GM18873 (cell line): ENCODE results near the gene ZNF865.

Experiments used
- ATAC-seq: cut with Tn5 transposase; IDR thresholded peaks from one replicate; pipeline ENCODE4 v1.9.1; 2021; ENCODE audit warnings: mild to moderate bottlenecking, moderate library complexity, moderate number of reproducible peaks; ENCODE audit not compliant: unreplicated experiment, low FRiP score

Gene ZNF865

DNA sequence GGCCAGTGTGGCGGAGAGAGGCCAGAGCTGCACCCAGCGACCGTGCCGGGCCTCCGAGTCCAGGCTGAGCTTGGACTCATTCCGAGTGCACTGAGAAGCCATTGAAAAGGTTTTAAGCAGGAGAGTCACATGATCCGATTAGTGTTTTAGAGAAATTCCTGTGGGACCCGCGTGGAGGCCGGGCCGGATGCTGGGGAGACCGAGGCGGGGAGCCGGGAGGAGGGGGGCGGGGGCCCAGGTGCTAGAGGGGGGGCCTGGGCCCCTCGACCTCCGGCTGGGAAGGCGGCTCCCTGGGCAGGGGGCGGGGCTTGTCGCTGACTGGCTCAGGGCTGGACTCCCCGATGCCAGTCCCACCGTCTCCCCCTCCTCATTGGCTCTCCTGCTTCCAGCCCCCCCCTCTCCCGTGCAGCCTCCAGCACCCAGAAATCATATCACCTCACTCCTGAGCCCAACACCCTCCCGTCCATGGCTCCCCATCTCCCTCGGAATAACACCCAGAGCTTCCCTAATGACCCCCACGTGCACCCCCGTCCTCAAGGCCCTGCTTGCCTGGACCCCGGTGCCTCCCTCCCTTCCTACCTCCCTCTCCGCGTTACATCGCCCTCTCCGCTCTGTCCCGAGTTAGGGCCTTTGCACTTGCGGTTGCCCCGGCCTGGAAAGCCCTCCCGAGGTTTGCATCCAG is 19.6 kb upstream of the ZNF865 start:
- no peak for ATAC-seq

- ATAC-seq = no peak
Measured at GRCh38 chr19:55586976-55587668, 18.3 kb upstream of the ZNF865 start.

- no peak for ATAC-seq
Measured at GRCh38 chr19:55588738-55589137, 16.7 kb upstream of the ZNF865 start.

- ATAC-seq = no peak
Measured at GRCh38 chr19:55590109-55590508, 15.3 kb upstream of the ZNF865 start.

DNA sequence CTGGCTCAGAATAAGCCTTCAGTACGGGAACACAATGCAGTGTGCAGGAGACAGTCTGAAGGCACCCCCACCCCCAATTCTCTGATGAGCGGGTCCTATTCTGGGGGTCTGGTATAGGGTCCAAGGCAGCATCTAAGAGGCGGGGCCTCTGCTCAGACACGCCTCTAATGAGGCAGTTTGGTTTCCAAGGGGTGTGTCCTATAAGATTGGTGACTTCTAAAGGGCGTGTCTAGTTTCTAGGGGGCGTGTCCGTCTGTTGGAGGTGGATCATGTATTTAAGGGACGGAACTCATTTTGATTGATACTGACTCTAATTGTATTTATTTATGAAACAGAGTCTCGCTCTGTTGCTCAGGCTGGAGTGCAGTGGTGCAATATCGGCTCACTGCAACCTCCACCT is 14.8 kb upstream of the ZNF865 start:
- no peak for ATAC-seq

- ATAC-seq = no peak
Measured at GRCh38 chr19:55591555-55591954, 13.9 kb upstream of the ZNF865 start.

DNA sequence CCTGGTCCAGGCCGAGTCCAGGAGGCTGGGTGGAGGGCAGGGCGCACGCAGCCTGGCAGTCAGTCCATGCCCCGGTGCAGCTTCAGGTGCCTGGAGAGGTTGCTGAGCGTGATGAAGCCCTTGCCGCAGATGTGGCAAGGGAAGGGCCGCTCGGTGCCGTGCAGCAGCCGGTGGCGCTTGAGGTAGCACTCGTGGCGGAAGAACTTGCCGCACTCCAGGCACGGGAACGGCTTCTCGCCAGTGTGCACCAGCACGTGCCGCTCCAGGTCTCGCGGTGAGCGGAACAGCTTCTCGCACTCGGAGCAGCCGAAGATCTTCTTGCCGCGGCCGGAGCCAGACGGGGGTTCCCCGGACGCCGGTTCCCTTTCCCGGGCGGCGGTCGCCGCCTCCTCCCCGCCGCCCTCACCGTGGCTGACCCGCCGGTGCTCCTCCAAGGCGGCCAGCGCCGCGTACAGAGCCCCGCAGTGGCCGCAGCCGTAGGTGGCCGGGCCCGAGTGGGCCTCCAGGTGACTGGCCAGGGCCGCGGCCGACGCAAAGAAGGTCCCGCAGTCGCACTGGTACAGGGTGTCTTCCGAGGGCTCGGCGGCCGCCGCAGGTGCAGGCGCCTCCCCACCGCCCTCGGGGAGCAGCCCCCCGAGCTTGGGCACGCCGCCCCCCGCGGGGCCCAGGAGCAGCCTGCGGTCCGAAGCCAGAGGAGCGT is 12.9 kb upstream of the ZNF865 start:
- no peak for ATAC-seq

DNA sequence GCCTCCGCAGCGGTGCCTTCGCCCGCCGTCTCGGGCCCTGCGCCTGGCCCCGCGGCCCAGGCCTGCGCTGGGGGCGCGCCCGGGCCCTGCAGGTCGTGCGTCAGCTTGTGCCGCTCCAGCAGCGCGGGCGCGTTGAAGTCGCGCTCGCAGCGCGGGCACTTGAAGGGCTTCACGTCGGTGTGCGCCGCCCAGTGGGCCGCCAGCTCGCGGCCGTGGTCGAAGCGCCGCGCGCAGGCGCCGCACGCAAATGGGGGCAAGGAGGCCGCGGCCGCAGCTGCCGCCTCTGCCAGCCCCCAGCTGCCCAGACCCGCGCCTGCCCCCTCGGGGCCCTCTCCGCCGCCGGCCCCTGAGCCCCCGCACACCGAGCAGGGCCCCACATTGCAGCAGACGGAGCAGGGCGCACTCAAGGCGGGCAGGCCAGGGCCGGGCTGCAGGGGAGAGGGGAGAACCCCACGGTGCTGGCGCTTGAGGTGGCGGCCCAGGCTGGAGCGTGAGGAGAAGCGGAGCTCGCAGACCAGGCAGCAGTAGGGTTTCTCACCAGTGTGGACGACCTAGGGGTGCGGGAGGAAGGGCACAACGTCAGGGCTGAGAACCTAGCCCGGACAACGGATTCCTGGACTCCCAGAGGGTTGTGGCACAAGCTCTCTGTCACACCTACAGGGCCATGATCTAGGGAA is 12.2 kb upstream of the ZNF865 start:
- ATAC-seq = no peak

GRCh38 chr19:55594996-55595545 is 10.4 kb upstream of the ZNF865 start:
- ATAC-seq = no peak

DNA sequence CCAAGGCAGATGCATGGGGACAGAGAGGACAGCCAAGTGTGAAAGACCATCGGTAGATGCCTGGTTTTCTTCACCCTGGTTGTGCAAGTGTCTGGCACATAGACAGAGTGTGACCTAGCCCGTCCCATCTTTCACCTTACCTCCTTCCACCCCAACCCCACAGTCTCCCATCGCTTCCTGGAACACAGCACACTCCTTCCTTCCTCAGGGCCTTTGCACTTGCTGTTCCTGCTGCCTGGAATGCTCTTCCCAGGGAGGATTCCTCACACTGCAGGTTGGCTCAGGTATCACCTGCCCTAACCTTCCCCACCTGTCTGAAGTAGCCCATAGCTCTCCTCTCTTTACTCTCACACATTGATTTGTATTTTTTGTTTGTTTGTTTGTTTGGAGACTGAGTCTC is 9.1 kb upstream of the ZNF865 start:
- no peak for ATAC-seq

GRCh38 chr19:55597501-55597921 is 7.9 kb upstream of the ZNF865 start:
- no peak for ATAC-seq

- no peak for ATAC-seq
Measured at GRCh38 chr19:55598034-55598433, 7.4 kb upstream of the ZNF865 start.

DNA sequence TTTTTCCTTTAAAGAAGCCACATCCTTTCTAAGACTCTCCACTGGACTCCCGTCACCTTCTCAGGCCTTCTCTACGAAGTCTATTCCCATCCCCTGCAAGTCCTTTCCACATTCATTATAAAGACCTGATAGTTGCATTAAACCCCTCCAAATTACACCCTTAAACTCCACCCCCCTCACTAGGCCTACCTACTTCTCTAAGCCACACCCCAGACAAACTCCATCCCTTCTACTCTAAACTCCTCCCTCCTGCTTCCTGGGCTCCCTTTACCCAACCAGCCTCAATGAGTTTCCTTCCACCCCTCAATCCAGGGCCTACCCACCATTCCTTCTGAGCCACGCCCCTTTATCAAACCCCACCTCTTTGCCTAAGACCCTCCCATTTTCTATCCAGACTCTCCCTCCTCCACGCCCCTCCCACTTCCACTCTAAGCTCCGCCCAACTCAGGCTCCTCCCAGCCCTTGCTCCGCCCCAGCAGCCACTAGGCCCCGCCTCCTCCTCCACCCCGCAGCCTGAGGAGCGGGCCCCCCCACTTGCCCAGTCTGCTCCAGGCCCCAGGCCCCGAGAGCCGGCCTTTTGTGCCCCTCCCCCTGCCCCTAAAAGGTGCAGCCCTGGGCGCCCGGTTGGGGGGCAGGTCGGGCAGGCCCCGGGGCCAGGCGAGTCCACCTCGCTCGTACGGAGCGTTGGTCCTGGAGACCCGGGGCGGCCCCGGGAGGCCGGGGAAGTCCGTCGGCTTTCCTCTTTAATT is 6.6 kb upstream of the ZNF865 start:
- ATAC-seq = peak; percentile 37

DNA sequence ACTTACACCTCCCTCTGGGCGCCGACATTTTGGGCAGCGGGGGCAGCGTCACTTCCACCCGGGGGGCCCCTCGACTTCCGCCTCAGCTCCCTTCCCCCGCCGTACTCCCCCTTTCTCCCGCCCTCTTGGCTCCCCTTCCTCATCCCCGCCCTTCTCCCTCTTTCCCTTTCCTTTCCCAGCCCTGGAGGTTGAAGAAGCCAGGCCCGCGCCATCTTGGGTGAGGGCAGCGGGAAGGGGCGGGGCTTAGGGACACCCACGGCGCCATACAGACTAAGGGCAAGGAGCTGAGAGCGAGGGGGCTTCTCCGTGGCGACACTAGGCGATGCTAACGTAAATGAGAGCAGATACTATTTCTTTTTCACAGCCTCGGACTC is 6.0 kb upstream of the ZNF865 start, which contains the start of gene FIZ1:
Gene FIZ1, minus strand, starts transcription at position 50 of the 374 bp plus-strand sequence. CDS start 1,652 bp downstream, outside the sequence.
- peak; percentile 32 for ATAC-seq

DNA sequence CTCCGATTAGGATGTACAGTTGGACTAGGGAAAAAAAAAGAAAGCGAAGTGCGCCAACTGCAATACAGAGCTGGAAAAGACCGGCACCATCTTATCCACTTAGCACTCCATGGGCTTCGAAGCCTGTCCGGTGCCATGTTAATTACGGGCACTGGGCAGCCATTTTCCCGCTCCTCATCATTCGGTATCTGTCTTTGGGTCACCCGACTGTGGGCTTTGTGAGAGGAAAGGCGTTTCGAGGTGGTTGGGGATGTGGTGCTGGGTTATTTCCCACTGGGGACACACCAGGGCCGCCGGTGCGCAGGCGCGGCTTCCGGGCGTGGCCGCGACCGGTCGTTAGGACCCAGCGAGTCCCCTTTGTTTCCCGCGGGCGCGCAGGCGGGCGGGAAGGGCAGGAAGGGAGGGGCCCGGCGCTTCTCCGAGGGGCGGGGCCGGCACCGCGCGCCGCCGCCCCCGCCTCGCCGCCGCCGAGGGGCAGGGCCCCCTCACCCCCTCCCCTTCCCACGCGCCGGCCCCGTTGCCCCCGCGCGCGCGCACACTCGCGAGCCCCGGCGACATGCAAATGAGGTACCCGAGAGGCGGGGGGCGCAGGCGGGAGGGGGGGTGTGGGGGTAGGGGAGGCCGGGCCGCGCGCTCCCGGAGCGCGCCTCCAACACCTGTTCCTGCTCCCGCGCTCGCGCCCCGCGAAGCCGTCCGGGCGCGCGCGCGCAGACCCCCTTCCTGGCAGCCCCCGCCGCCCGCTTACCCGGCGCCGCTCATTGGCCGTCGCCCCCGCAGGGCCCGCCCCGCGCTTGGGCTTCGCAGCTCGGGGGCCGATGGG is 5.4 kb upstream of the ZNF865 start, which contains the start of gene ZNF524:
Gene ZNF524, plus strand, starts transcription at position 447 of the 820 bp plus-strand sequence. CDS start 1,825 bp downstream, outside the sequence.
- peak; percentile 29 for ATAC-seq

GRCh38 chr19:55600662-55601028 is 4.8 kb upstream of the ZNF865 start:
- no peak for ATAC-seq

DNA sequence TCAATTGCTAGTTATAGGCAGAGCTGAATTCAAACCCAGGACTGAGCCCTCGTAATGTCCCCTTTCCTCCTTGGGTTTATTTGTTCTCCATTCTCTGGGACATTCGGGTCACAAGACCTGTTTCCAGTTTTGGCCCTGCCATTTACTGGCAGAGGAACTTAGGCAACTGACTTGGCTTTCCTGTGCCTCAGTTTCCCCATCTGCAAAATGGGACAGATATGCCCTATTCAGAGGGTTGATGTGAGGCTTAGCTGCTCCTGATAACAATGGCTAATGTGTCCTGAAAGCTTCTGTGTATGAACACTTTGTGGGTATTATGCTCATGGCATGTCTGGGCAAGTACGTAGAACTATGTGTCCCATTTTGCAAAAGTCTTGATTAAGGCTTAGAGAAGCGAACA is 4.4 kb upstream of the ZNF865 start:
- ATAC-seq = no peak

- no peak for ATAC-seq
Measured at GRCh38 chr19:55602104-55603001, 3.1 kb upstream of the ZNF865 start.
